GM21717 (cell line): ENCODE measurements around the gene RALGDS.

Experiments used
- ATAC-seq: cut with Tn5 transposase; IDR thresholded peaks from one replicate; pipeline ENCODE4 v1.9.1; 2021; ENCODE audit warnings: mild to moderate bottlenecking, moderate library complexity; ENCODE audit not compliant: unreplicated experiment

RALGDS gene

DNA sequence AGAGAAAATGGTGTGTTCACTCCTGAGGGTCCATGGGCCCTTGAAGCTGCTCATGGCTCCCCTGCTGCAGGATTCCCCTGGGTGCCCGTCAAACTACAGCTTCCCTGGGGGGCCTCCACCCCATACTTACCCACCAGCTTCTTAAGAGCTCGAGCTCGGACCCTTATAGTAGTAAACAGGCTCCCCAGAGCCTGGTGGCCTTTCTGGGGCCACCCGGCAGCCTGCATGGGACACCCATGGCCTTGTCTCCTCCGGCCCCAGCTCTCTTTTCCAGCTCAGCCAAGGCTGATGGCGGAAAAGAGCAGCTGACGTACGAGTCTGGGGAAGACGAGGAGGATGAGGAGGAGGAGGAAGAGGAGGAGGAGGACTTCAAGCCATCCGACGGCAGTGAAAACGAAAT lies 63.5 kb downstream of the RALGDS start:
- no peak for ATAC-seq

DNA sequence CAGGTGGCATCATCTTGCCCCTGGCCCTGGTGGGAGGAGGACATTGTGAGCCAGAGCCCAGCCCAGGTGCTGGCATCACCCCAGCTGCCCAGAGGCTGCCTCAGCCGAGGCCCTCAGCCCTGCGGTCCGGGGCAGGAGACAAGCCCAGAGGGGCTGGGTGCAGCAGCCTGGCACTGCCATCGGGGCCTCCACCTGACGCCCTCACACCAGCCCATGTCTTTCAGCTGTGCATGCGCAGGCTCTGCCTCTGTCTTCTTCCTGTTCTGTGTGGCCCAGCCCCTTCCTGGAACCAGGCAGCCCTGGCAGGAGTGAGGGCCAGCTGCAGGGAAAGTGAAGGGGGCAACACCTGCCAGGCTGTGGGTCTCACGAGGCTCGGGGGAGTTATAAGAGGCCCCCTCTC lies 64.0 kb downstream of the RALGDS start:
- ATAC-seq: no peak

DNA sequence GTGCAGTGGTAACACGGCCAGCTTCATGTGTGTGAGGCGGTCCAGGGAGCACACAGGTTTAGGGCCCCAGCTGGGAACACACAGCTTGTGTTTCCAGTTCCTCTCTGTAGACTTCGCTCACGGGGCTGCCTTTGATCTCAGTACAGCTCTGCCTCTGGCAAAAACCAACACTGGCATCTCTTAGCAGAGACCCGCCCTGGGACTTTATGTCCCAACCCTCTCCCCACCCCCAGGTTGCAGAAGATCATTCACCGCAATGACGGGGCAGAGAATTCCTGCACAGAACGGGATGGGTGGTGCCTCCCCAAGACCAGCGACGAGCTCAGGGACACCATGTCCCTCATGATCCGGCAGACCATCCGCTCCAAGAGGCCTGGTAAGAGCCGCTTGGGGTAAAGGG lies 64.5 kb downstream of the RALGDS start:
- ATAC-seq: no peak

DNA sequence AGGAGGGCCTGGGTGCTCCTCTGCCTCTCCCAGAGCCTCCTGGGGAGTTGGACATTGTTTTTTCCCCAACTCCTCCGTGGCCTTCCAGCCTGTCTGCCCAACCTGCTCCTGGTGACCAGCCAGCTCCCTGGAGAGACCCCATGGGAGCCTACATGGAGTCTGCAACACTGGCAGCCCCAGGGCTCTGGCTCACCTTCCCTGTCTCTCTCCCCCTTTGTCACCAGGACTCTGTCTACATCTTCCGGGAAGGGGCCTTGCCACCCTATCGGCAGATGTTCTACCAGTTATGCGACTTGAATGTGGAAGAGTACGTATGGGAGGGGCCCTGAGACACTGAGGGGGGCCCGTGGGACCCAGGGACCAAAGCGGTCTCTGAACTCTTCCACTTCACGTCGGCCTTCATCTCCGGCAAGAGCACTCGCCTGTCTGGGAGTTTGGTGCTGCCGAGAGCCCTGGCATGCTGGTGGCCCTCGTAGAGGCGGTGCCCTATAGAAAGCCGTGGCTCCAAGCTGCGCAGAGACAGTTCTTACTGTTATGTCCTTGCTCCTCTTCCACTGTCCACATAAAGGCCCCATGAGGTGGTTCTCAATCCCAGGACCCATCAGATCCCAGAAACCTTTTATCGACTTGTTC lies 65.1 kb downstream of the RALGDS start:
- no peak for ATAC-seq

DNA sequence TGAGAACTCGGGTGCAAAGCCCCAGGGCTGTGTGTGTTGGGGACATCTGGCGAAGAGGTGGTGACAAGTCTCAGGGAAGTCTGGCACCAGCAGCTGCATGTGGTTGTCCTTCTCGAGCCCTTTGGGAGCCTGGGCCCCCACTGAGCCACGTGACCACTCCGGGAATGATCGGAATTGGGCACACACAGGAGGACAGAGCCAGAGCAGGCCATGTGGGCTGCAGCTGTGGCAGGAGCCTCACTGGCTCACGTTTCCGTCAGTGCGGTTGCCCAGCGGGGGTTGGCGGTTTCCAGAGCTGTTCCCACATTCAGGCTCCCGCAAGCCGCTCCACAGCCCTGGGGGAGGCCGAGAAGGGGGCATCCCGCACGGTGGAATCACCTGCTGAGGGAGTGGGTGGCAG lies 66.1 kb downstream of the RALGDS start:
- ATAC-seq: no peak

DNA sequence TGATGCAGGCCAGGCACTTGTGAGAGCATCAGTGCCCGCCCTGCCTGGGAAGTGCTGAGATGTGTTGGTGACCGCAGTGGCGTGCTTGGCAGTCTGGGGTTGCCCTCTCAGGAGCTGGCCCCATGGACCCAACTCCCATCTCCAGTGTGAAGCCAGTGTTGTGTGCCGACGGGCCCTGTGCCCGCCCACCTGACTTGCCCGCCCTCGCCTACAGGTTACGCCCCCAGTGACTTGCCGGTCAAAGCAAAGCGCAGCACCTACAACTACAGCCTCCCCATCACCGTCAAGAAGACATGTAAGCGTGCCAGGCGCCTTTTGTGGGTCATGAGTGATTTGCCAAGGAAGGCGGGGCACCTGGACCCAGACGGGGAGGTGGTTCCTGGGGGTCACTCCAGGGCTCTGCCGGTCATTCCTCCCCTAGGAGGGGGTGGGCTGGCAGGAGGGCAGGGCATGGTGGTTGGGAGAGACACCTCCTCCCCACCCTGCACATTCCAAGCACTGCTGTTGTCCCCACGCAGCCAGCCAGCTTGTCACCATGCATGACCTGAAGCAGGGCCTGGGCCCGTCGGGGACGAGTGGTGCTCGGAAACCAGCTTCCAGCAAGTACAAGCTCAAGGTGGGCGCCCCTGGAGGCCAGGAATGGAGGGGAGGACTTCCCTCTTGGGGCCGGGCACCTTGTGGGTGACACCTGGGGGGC lies 66.7 kb downstream of the RALGDS start:
- no peak for ATAC-seq

DNA sequence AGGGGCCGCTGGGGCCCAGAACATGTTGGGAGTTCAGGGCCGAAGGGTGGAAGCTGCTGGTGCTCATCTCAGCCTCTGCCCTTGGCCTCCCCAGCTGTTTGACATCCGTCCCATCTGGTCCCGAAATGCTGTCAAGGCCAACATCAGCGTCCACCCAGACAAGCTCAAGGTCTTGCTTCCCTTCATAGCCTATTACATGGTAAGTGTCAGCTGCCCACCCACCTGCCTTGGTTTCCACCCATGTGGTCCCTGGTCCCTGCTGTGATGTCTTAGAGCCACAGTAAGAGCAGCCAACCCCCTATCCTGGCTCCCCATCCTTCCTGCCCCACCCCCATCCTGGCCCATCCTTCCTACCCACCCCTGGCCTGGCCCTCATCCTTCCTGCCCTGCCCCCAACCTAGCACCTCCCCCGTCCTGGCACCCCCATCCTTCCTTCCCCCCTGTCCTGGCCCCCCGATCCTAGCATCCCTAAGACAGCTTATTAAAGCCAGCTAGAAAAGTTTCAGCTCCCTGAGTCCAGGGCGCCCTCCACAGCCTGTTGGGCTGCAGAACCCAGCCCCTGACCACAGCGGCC lies 69.0 kb downstream of the RALGDS start:
- no peak for ATAC-seq

DNA sequence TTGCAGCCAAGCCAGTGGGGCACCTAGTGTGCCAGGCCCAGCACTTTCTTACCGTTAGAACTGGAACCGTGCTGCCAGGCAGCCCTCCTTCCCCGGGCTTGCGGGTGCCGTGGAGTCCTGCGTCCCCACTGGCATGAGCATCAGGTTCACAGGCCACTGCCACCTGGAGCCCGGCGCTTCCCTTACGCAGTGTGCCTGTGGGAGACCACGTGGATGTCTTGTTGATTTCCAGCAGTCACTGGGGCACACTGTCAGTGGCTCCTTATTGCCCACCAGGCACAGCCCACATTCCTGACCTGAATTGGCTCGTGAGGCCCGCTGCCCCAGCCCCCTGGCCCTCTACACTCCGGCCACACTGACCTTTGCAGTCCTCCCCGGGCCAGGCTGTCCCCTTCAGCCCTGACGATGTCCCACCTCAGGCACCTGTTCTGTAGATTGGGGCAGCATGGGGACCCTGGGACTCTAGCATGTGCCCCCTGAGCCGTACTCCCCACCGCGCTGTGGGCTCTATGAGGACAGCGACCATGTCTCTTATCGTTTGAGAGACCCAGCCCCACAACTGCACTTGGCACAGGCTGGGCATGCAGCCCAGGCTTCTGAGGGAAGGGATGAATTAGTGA lies 69.6 kb downstream of the RALGDS start:
- no peak for ATAC-seq

DNA sequence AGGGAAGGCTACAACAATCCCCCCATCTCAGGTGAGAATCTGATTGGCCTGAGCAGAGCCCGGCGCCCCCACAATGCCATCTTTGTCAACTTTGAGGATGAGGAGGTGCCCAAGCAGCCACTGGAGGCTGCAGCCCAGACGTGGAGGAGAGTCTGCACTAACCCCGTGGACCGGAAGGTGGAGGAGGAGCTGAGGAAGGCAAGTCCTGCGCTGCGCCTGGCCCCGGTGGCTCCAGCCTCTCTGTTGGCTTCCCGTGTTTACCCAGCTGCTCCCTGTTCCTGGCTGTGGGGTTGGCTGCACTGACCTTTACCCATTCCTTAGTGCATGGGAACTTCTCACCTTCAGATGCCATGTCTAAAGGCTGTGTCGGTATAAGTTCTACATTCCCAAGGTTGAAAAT lies 70.3 kb downstream of the RALGDS start:
- ATAC-seq: no peak

DNA sequence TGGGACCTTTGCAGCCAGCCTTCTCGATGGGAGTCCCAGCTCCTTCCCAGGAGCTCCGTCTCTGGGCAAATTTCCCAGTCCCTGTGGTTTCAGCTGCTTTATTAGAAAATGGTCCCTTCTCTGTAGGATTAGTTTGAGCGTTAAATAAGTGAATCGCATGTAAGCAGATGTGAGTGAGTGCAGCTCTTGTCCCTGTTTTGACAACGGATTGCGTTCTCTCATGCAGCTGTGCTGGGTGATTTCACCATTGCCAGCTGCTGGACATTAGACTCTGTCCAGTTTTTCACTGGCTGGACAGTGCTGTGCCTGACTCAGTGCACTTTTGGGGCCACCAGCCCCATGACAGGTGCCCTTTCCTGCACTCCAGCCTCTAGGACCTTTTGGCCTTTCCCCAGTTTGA lies 70.9 kb downstream of the RALGDS start:
- ATAC-seq: no peak

DNA sequence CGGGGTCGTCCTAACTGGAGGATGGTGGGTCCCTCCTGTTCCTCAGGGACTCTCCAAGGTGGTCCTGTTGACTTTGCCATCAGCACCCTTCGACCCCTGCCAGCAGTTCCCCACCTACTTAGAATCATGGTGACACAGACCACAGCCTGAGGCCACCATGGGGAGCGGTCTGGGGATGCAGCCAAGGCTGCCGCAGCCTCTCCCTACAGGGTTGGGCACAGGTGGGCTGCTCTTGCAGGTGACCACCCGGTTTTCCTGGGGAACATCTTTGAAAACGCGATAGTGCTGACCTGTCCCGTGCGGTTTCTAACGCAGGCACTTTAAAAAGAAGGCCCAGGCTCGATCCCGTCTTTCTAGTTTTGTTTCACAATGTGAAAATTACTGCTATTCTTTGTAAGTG lies 72.0 kb downstream of the RALGDS start:
- no peak for ATAC-seq

DNA sequence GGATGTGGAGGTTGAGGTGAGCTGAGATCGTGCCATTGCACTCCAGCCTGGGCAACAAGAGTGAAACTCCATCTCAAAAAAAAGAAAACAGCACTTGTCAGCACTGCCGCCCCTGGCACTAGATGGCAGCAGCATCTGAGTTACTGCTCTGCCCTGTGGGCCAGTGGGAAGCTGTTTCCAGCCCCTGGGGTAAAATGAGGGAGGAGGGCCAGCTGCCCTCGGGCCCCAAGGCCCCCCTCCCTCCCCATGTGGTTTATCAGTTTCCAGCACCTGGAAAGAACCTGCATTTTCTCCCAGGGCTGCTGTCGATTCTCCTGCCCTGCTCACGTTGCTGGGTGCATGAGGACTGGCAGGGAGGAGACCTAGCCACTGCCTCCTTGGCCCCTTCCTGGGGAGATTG lies 72.4 kb downstream of the RALGDS start:
- ATAC-seq: no peak
